Activated T-cell treated with anti-CD3 and anti-CD28 coated beads, Interleukin-2, amount 50 U/mL, for 24 hours (primary cell): Measurements from ENCODE around the gene KLHL14.
"Not testable (repeated sequence)": the region's sequence is repeated elsewhere in the genome, so short reads cannot be mapped to it uniquely, and the experiment has no call there.

Experiments
- DNase-seq: peaks from one replicate; pipeline ENCODE4 v3.0.0-alpha.2; 2020
- H3K27ac Mint-ChIP-seq: 2 replicates; pipeline ENCODE4 v1.8.0; 2020; ENCODE audit warnings: mild to moderate bottlenecking, mixed read lengths
- H3K27me3 Mint-ChIP-seq: 2 replicates; pipeline ENCODE4 v1.8.0; 2020; ENCODE audit warnings: mixed read lengths
- H3K36me3 Mint-ChIP-seq: 2 replicates; pipeline ENCODE4 v1.8.0; 2020; ENCODE audit warnings: low read depth, mixed read lengths
- H3K4me1 Mint-ChIP-seq: 2 replicates; pipeline ENCODE4 v1.8.0; 2020; ENCODE audit warnings: low read depth, mixed read lengths
- H3K4me3 Mint-ChIP-seq: 2 replicates; pipeline ENCODE4 v1.8.0; 2020; ENCODE audit warnings: mild to moderate bottlenecking, moderate library complexity, mixed read lengths
- H3K9me3 Mint-ChIP-seq: 2 replicates; pipeline ENCODE4 v1.8.0; 2020; ENCODE audit warnings: mixed read lengths

Gene KLHL14

DNA sequence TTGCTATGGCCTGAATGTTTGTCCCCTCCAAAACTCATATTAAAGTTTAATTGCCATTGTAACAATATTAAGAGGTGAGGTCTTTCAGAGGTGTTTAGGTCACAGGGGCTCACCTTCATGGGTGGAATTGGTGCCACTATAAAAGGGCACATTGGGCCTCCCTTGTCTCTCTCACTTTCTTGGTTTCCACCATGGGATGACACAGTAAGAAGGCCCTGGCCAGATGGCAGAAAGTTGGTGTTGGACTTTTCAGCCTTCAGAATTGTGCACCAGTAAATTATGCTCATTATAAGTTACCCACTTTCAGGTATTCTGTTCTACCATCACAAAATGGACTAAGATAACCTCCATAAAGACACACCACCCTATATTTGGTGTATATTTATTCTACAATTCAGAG, 102.1 kb downstream of the KLHL14 start:
- Mint-ChIP-seq H3K4me3 (no peak overlapping the region), H3K27ac (no peak overlapping the region), H3K4me1 (no peaks in the 10 kb centered on the region), H3K9me3 (no peaks in the 10 kb centered on the region), H3K36me3 (no peaks in the 10 kb centered on the region), H3K27me3 (no peaks in the 10 kb centered on the region)
- DNase-seq = no peak

DNA sequence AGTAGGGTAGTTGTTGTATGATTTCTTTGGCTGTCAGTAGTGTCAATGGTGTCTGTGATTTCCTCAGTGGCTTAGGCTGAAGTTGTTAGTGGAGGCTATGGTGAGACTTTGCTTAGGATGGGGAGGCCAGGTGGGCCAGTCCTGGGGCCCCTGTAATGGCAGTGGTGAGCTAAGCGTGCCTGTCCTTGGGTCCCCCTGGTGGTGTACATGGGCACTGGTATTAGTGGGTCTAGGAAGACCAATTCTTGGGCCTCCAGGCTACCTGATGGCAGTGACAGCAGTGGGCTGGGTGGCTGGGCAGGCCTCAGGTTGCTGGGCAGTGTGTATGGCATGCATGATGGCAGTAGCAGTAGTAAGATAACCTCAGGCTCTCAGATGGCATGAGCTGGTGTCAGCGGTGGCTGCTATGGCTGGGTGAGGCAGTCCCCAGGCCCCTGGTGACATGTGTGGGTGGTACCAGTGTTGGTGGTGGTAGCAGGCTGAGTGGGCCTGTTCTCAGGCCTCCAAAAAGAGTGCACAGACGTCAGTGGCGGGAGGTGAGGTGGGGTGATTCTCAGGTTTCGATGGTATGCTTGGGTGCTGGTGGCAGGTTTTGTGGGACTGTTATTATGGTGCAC, 103.2 kb downstream of the KLHL14 start:
- H3K9me3 Mint-ChIP-seq = no peaks in the 10 kb centered on the region
- no peaks in the 10 kb centered on the region for H3K27me3 Mint-ChIP-seq
- H3K4me3 Mint-ChIP-seq = no peak overlapping the region
- no peaks in the 10 kb centered on the region for H3K36me3 Mint-ChIP-seq
- DNase-seq = no peak
- H3K4me1 Mint-ChIP-seq = no peaks in the 10 kb centered on the region
- no peak overlapping the region for H3K27ac Mint-ChIP-seq

DNA sequence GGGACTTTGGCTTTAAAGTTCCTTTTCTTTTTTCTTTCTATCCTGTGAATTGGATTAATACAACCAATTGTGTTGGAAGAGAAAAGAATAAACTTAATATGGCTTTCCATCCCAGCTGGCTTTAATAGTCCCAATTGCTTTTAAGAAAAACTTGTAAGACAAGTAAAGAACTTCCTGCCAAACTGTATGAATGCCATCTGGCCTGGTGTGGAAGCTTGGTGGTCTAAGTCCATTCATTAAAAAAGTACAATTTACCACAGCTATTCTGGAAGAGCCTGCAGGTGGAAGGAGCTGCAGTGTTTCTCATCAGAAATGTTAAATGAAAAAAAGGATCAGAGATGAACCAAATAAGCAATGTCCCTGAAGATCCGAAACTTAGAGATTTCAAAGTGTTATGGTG, 103.9 kb downstream of the KLHL14 start:
- Mint-ChIP-seq H3K4me3 (no peak overlapping the region), H3K4me1 (no peaks in the 10 kb centered on the region), H3K36me3 (no peaks in the 10 kb centered on the region), H3K9me3 (no peaks in the 10 kb centered on the region), H3K27me3 (no peaks in the 10 kb centered on the region), H3K27ac (no peak overlapping the region)
- DNase-seq = no peak

DNA sequence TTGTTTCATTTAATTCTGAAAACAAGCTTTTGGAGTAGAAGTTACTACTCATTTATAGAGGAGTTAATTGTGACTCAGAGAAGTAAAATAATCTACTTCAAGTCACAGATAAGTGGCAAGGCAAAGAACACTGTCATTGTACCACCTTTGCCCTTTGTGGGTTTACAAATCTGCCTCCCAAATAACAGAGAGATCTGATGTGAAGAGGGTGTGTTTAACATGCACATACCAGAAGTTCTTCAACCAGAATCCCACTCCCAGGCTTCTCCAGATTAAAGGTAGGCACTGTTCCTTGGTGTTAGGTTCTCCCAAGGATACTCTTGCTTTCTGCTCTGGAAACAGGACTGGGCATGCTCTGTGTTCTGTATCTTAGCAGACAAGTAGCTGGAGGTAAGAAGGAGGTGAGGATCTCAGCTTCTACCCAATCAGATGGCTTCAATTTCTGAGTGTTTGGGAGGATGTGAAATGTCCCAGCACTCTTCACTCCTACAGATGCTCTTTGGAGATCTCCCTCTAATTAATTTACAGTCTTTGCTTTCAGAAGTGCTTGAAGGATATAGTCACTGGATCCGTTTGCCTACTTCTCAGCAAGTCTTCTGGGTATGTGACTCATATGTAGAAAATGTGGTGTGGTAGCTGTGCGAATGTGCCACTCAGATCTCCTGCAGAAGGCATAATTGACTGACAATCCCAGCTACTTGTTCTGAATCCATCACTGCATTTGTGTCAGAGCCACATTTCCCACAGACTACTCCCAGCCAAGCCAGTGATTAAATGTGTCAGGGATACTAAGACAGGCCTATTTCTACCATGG, 111.1 kb downstream of the KLHL14 start:
- Mint-ChIP-seq H3K27me3 (no peaks in the 10 kb centered on the region), H3K27ac (no peak overlapping the region), H3K36me3 (no peaks in the 10 kb centered on the region), H3K4me3 (no peak overlapping the region), H3K4me1 (no peaks in the 10 kb centered on the region), H3K9me3 (no peaks in the 10 kb centered on the region)
- no peak for DNase-seq

DNA sequence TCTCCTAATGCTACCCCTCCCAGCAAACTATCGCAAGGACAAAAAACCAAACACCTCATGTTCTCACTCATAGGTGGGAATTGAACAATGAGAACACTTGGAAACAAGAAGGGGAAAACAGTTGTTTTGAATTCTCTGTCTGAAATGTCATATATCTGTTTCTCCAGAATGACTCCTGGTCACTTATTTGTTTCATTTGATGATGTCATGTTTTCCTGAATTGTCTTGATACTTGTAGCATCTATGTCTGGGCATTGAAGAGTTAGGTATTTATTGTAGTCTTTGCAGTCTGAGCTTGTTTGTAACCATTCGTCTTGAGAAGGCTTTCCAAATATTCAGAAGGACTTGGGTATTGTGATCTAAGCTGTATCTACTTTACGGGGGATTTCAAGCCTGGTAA, 118.3 kb downstream of the KLHL14 start:
- H3K36me3 Mint-ChIP-seq, DNase-seq, H3K4me1 Mint-ChIP-seq, H3K4me3 Mint-ChIP-seq, H3K9me3 Mint-ChIP-seq, H3K27ac Mint-ChIP-seq: not testable (repeated sequence)
- peaks cover 10% of the 10 kb centered on the region for H3K27me3 Mint-ChIP-seq

DNA sequence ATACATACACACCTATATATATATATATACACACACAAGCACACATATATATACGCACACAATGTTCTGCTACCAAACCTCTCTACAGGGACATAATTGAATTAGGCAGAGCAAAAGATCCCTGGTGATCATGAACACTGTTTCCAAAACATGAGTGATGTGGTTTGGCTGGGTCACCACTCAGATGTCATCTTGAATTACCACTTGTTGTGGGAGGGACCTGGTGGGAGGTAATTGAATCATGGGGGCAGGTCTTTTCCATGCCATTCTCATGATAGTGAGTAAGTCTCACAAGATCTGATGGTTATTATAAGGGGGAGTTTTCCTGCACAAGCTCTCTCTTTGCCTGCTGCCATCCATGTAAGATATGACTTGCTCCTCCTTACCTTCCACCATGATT, 135.2 kb downstream of the KLHL14 start:
- not testable (repeated sequence) for H3K9me3 Mint-ChIP-seq

DNA sequence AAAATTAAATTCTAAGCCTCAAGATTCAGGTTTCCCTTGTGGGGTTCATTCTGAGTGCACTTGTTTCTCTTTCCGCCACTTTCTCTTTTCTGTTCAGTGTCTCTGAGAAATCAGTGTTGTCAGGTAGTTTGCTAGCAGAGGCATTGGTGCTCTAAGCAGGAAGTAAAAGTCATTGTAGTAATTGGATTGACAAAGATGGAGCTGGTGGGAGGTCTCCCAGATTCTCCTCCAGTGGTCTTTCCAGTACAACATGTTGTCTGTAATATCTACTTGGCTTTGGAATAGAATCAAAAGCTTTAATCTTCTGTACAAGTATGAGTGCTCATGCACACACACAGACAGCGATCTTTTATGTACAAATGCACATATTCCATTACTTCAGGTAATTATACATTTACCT, 135.6 kb downstream of the KLHL14 start:
- no peaks in the 10 kb centered on the region for H3K27me3 Mint-ChIP-seq
- H3K4me1 Mint-ChIP-seq = no peaks in the 10 kb centered on the region

More for the DNA sequence above, 135.2 kb downstream of the KLHL14 start:
- H3K4me3 Mint-ChIP-seq, H3K36me3 Mint-ChIP-seq, DNase-seq, H3K4me1 Mint-ChIP-seq, H3K27me3 Mint-ChIP-seq, H3K27ac Mint-ChIP-seq: not testable (repeated sequence)

DNA sequence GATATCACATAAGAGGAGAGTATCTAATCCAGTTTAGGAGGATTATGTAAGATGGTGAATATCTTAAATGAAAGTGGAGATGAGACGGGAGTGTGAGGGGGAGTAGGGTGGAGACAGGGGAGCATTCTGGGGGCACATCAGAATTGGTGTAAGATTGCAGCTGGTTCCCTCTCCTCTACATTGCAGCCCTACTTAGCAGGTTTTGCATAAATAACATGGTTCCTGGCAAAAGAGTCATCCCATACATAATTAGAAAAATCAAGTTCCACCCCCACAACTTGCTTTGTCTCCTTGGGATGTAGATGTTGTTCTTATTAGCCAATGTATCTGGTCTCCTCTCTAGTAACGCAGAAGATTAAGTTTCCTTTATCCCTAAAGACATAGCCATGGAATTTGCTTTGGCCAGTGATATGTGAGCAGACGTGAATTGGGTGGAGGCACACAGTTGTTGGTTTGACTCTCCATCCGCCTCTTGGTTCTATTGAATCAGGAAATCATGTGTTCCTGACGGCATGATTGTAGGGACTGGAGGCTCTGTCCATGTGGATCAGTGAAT, 137.9 kb downstream of the KLHL14 start:
- H3K36me3 Mint-ChIP-seq = no peaks in the 10 kb centered on the region
- H3K27ac Mint-ChIP-seq = no peak overlapping the region
- no peaks in the 10 kb centered on the region for H3K4me1 Mint-ChIP-seq
- H3K4me3 Mint-ChIP-seq = no peak overlapping the region
- H3K9me3 Mint-ChIP-seq = no peaks in the 10 kb centered on the region
- DNase-seq = no peak
- H3K27me3 Mint-ChIP-seq = peaks cover 2% of the 10 kb centered on the region

More for the DNA sequence above, 135.6 kb downstream of the KLHL14 start:
- no peaks in the 10 kb centered on the region for H3K9me3 Mint-ChIP-seq
- no peaks in the 10 kb centered on the region for H3K36me3 Mint-ChIP-seq
- H3K4me3 Mint-ChIP-seq = no peak overlapping the region
- no peak overlapping the region for H3K27ac Mint-ChIP-seq
- no peak for DNase-seq

DNA sequence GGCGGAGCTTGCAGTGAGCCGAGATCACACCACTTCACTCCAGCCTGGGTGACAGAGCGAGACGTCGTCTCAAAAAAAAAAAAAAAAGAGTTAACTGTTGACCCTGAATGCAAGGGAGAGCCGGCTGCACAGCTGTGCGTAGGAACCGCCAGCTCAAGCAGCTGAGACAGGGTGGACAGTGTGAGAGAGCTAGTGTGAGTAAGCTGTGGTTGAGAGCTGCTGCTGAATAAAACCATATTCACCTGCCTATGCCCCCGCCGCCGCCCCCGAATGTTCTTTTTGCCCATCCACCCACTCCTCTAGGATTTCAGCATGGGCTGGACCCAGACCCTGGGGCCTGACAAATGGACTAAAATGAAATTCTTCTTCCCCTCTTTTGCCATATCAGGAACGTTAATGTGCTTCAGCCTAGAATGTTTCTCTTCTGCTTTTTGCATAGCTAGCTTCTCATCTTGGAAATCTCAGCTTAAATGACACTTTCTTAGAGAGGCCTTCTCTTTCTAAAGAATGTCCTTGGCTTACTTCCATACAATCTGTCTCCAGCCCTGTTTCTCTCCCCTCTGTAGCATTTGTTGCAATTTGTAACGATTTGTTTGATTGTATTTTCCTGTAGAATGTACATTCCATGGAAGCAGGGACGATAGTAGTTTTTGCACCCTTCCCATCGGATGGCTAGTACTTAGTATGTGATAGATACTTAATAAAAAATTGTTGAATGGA, 142.7 kb downstream of the KLHL14 start:
- no peak for DNase-seq

DNA sequence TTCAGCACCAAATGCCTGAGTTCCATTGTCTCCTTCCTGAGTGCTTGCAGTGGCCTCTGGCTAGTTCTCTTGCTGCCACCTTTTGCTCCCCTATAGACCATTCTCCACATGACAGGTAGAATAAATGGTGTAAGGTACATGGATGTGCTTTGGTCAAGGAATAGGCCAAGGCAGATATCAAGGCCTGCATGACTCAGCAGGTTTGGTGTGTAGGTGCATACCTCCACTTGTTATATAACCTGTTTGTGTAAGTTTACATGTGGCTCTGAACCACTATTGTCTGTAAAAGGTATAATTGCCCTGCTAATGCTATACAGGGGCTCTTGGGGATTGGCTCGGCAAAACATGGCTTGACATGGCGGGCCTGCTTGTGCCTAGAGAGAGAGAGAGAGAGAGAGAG, 143.5 kb downstream of the KLHL14 start:
- no peak overlapping the region for H3K27ac Mint-ChIP-seq
- DNase-seq = no peak
- H3K36me3 Mint-ChIP-seq = no peaks in the 10 kb centered on the region
- H3K4me1 Mint-ChIP-seq = no peaks in the 10 kb centered on the region
- no peak overlapping the region for H3K4me3 Mint-ChIP-seq
- peaks cover 2% of the 10 kb centered on the region for H3K27me3 Mint-ChIP-seq
- no peaks in the 10 kb centered on the region for H3K9me3 Mint-ChIP-seq

More for the DNA sequence above, 142.7 kb downstream of the KLHL14 start:
- no peak overlapping the region for H3K27ac Mint-ChIP-seq
- no peaks in the 10 kb centered on the region for H3K36me3 Mint-ChIP-seq
- no peaks in the 10 kb centered on the region for H3K4me1 Mint-ChIP-seq
- no peaks in the 10 kb centered on the region for H3K9me3 Mint-ChIP-seq
- no peak overlapping the region for H3K4me3 Mint-ChIP-seq
- H3K27me3 Mint-ChIP-seq = peaks cover 2% of the 10 kb centered on the region

DNA sequence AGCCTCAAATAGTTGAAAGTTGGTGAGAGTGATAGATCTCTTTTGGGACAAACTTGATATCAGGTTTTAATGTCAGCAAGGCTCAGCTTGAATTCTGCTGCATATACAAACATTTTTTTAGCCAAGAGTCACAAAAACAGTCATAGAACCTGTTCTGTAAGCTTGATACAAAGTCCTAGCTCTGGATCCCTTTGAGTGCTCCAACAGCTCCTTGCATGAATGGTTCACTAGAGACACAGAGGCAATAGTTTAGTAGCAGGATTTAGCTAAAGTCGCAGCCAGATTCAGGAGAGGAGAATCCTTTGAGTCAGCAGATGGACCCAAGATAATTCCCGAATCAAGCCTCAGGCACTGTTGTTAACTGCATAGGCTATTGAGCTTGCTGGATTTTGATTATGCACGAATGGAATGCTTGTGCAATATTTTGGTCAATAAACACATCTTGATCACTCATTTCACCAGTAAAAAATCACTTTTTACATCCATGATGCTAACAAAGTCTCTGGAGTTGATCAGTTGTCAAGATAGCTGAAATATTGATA, 148.6 kb downstream of the KLHL14 start:
- Mint-ChIP-seq H3K9me3 (no peaks in the 10 kb centered on the region), H3K4me1 (no peaks in the 10 kb centered on the region), H3K36me3 (no peaks in the 10 kb centered on the region), H3K4me3 (no peak overlapping the region), H3K27me3 (peaks cover 11% of the 10 kb centered on the region), H3K27ac (no peak overlapping the region)
- no peak for DNase-seq

DNA sequence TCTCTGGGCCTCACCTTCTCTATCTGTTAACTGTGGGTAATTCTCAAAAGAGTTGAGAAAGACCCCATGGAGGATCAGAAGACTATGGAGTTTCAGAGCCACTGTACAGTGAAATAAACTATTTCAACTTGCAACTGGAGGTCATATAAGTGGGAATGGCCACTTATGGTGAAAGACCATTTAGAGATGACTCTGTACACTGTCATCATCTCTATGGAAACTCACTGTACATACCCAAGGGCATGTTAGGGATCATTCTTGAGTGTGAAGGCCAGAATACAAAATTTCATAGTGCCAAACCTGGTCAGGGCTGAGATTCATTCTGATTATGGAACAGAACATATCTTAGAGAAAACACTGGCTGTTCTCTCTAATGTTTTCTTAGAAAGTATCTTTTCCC, 149.3 kb downstream of the KLHL14 start:
- H3K27ac Mint-ChIP-seq = no peak overlapping the region
- no peaks in the 10 kb centered on the region for H3K4me1 Mint-ChIP-seq
- H3K36me3 Mint-ChIP-seq = no peaks in the 10 kb centered on the region
- no peak for DNase-seq
- peaks cover 11% of the 10 kb centered on the region for H3K27me3 Mint-ChIP-seq
- no peaks in the 10 kb centered on the region for H3K9me3 Mint-ChIP-seq
- H3K4me3 Mint-ChIP-seq = no peak overlapping the region
